PC-3 (cell line): Measurements from ENCODE around the gene METTL16.

Experiments
- CTCF ChIP-seq: fragments of 300-600 bp; sonication (generic); conservative IDR thresholded peaks from 2 replicates; pipeline ENCODE4 v1.5.1; 2017; ENCODE audit warnings: antibody characterized with exemption, low read depth, mild to moderate bottlenecking, low read length
- EZH2 ChIP-seq: fragments of 300-600 bp; sonication (generic); IDR thresholded peaks from one replicate; pipeline ENCODE4 v1.6.1; 2017; ENCODE audit warnings: antibody characterized with exemption, mild to moderate bottlenecking, low read length; ENCODE audit not compliant: unreplicated experiment

DNA sequence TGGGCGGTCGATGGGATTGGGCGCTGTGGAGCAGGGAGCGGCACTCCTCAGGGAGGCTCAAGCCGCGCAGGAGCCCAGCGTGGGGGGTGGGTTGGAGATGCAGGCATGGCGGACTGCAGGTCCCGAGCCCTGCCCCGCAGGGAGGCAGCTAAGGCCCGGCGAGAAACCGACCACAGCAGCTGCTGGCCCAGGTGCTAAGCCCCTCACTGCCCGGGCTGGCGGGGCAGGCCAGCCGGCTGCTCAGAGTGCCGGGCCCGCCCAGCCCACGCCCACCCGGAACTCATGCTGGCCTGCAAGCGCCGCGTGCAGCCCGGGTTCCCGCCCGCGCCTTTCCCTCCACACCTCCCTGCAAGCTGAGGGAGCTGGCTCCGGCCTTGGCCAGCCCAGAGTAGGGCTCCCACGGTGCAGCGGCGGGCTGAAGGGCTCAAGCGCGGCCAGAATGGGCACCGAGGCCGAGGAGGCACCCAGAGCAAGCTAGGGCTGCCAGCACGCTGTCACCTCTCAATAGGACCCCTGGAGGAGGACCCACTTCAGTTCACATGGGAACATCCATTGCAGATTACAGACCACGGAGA lies 20.5 kb upstream of the METTL16 start:
- TF ChIP-seq CTCF, result no peak
- no peak for TF ChIP-seq EZH2
